Loucy (cell line): Measurements from ENCODE around the gene TLX3.

Experiments used
- H2AFZ ChIP-seq: fragments of 200-600 bp; sonication (generic); 2 replicates; pipeline ENCODE4 v1.6.0; 2016; ENCODE audit warnings: antibody characterized with exemption, mild to moderate bottlenecking, low read length, moderate library complexity
- H3F3A ChIP-seq: fragments of 200-600 bp; 2 replicates; pipeline ENCODE4 v1.6.0; 2016; ENCODE audit warnings: antibody characterized with exemption, low read depth, mild to moderate bottlenecking
- H3K27me3 ChIP-seq: fragments of 200-600 bp; sonication (generic); 2 replicates; pipeline ENCODE4 v1.6.1; 2014; ENCODE audit warnings: low read length, mild to moderate bottlenecking; ENCODE audit not compliant: insufficient read depth, poor library complexity, severe bottlenecking
- H3K36me3 ChIP-seq: fragments of 200-600 bp; sonication (generic); 2 replicates; pipeline ENCODE4 v1.6.1; 2016; ENCODE audit warnings: low read length; ENCODE audit not compliant: insufficient read depth
- H3K4me1 ChIP-seq: fragments of 200-600 bp; sonication (generic); 2 replicates; pipeline ENCODE4 v1.5.1; 2014; ENCODE audit warnings: low read length, mild to moderate bottlenecking; ENCODE audit not compliant: insufficient read depth, poor library complexity, severe bottlenecking
- H3K4me2 ChIP-seq: fragments of 200-600 bp; sonication (generic); 2 replicates; pipeline ENCODE4 v1.6.0; 2014; ENCODE audit warnings: antibody characterized with exemption, low read length, low read depth, mild to moderate bottlenecking; ENCODE audit not compliant: poor library complexity, severe bottlenecking
- H3K4me3 ChIP-seq: fragments of 200-600 bp; sonication (generic); 2 replicates; pipeline ENCODE4 v1.5.1; 2014; ENCODE audit warnings: low read length, mild to moderate bottlenecking, mixed read lengths; ENCODE audit not compliant: poor library complexity, severe bottlenecking
- H3K79me2 ChIP-seq: fragments of 200-600 bp; sonication (generic); 2 replicates; pipeline ENCODE4 v1.6.1; 2014; ENCODE audit warnings: low read length; ENCODE audit not compliant: insufficient read depth
- H3K9ac ChIP-seq: fragments of 200-600 bp; sonication (generic); 2 replicates; pipeline ENCODE4 v1.6.0; 2014; ENCODE audit warnings: mild to moderate bottlenecking, low read depth, low read length, moderate library complexity; ENCODE audit not compliant: poor library complexity, severe bottlenecking
- H3K9me2 ChIP-seq: fragments of 200-600 bp; sonication (generic); replicated peaks from 2 replicates; pipeline ENCODE4 v1.6.1; 2016; ENCODE audit warnings: low read depth, low read length, mixed read lengths
- H3K9me3 ChIP-seq: fragments of 200-600 bp; sonication (generic); 2 replicates; pipeline ENCODE4 v1.6.1; 2014; ENCODE audit warnings: mild to moderate bottlenecking, antibody characterized with exemption, low read length, low read depth; ENCODE audit not compliant: insufficient read depth
- H4K20me1 ChIP-seq: fragments of 200-600 bp; sonication (generic); 2 replicates; pipeline ENCODE4 v1.6.0; 2014; ENCODE audit warnings: antibody characterized with exemption, low read length, mild to moderate bottlenecking; ENCODE audit not compliant: insufficient read depth, poor library complexity, severe bottlenecking
- EZH2phosphoT487 ChIP-seq: fragments of 200-600 bp; IDR thresholded peaks from 2 replicates; pipeline ENCODE4 v1.6.1; 2018; ENCODE audit warnings: antibody characterized with exemption, mild to moderate bottlenecking, moderate library complexity, borderline replicate concordance
- TF ChIP-seq, protein P1 (sequence below): fragments of 200-600 bp; sonication (generic); conservative IDR thresholded peaks from 2 replicates; pipeline ENCODE4 v1.5.1; 2014; ENCODE audit warnings: mild to moderate bottlenecking, antibody characterized with exemption, low read length

The TLX3 gene

DNA sequence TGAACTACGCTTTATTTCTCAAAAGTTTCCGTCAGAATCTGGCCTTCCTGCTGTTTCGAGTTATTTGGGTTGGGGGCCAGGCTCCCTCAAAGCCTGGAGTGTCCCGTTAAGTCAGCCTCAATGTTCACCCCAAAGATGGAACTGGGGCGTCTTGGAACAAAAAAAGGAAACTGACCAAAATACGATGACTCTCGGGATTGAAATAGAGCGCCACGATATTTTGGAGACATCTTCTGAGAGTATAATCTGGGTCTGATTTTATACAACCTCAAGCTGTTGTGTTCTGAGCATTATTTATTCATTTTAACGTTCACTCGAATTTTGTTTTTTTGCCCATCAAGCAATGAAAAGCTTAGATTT, 28.1 kb downstream of the TLX3 start:
- Histone ChIP-seq H3K27me3 (no peaks in the 10 kb centered on the region), H4K20me1 (no peaks in the 10 kb centered on the region), H3K36me3 (no peaks in the 10 kb centered on the region), H3K79me2 (no peaks in the 10 kb centered on the region), H3K4me1 (no peaks in the 10 kb centered on the region), H3K9me3 (no peaks in the 10 kb centered on the region), H3K4me3 (no peak overlapping the region), H3K9me2 (no peaks in the 10 kb centered on the region), H3K9ac (no peak overlapping the region), H3F3A (no peaks in the 10 kb centered on the region), H3K4me2 (no peak overlapping the region), H2AFZ (no peak overlapping the region)
- TF ChIP-seq, protein P1, sequence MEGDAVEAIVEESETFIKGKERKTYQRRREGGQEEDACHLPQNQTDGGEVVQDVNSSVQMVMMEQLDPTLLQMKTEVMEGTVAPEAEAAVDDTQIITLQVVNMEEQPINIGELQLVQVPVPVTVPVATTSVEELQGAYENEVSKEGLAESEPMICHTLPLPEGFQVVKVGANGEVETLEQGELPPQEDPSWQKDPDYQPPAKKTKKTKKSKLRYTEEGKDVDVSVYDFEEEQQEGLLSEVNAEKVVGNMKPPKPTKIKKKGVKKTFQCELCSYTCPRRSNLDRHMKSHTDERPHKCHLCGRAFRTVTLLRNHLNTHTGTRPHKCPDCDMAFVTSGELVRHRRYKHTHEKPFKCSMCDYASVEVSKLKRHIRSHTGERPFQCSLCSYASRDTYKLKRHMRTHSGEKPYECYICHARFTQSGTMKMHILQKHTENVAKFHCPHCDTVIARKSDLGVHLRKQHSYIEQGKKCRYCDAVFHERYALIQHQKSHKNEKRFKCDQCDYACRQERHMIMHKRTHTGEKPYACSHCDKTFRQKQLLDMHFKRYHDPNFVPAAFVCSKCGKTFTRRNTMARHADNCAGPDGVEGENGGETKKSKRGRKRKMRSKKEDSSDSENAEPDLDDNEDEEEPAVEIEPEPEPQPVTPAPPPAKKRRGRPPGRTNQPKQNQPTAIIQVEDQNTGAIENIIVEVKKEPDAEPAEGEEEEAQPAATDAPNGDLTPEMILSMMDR, result no peak
- TF ChIP-seq EZH2phosphoT487, result no peak

DNA sequence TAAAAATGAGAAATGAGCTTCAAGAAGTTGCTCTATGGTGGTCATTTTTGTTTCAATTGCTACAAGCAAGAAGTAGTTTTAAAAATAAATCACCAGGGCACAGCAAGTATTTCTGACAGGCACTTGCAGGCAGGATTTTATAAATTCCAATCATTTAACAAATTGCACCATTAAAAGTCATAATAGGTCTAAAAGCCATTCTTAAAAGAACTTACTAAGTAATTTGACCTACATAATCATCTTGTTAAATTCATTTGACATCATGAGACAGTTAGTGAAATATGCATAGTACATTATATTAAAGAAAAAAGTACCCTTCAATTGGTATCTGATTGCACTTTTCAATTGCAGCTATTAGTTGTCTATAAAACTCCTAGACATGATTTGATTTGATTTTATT, 31.0 kb downstream of the TLX3 start:
- Histone ChIP-seq H3K9ac (no peak overlapping the region), H2AFZ (no peak overlapping the region), H3K79me2 (no peaks in the 10 kb centered on the region), H3K4me2 (no peak overlapping the region), H3K9me3 (no peaks in the 10 kb centered on the region), H3K4me1 (no peaks in the 10 kb centered on the region), H3K9me2 (no peaks in the 10 kb centered on the region), H4K20me1 (no peaks in the 10 kb centered on the region), H3K4me3 (no peak overlapping the region), H3K36me3 (no peaks in the 10 kb centered on the region), H3K27me3 (no peaks in the 10 kb centered on the region), H3F3A (no peaks in the 10 kb centered on the region)
- TF ChIP-seq EZH2phosphoT487, result no peak
- TF ChIP-seq, protein P1, result no peak

GRCh38 chr5:171340491-171340890, 31.4 kb downstream of the TLX3 start:
- Histone ChIP-seq H3K4me2 (no peak overlapping the region), H3K27me3 (no peaks in the 10 kb centered on the region), H3K4me3 (no peak overlapping the region), H3F3A (no peaks in the 10 kb centered on the region), H2AFZ (no peak overlapping the region), H3K79me2 (no peaks in the 10 kb centered on the region), H3K9ac (no peak overlapping the region), H3K9me2 (no peaks in the 10 kb centered on the region), H3K9me3 (no peaks in the 10 kb centered on the region), H3K36me3 (no peaks in the 10 kb centered on the region), H3K4me1 (no peaks in the 10 kb centered on the region), H4K20me1 (no peaks in the 10 kb centered on the region)
- TF ChIP-seq, protein P1, result no peak
- TF ChIP-seq EZH2phosphoT487, result no peak
